Adipocyte (in vitro differentiated cells): ENCODE results near the gene SAFB.
"Not testable (repeated sequence)": the region's sequence is repeated elsewhere in the genome, so short reads cannot be mapped to it uniquely, and the experiment has no call there.

Experiments used
- DNase-seq: peaks from one replicate; pipeline ENCODE4 v3.0.0-alpha.2; 2015; ENCODE audit warnings: low read depth
- H3K27me3 ChIP-seq: replicated peaks from 2 replicates; pipeline ENCODE4 v1.7.0; 2013; ENCODE audit warnings: mild to moderate bottlenecking, low read length, moderate library complexity; ENCODE audit not compliant: control insufficient read depth, insufficient read depth
- H3K36me3 ChIP-seq: 2 replicates; pipeline ENCODE4 v1.7.0; 2013; ENCODE audit warnings: low read length, mild to moderate bottlenecking, moderate library complexity; ENCODE audit not compliant: control insufficient read depth, insufficient read depth, severe bottlenecking
- H3K4me1 ChIP-seq: 2 replicates; pipeline ENCODE4 v1.7.0; 2013; ENCODE audit warnings: mild to moderate bottlenecking, low read length, moderate library complexity; ENCODE audit not compliant: control insufficient read depth, insufficient read depth
- H3K4me3 ChIP-seq: 2 replicates; pipeline ENCODE4 v1.7.0; 2013; ENCODE audit warnings: mild to moderate bottlenecking, low read length, moderate library complexity
- H3K9ac ChIP-seq: 2 replicates; pipeline ENCODE4 v1.7.0; 2013; ENCODE audit warnings: mild to moderate bottlenecking, low read length, moderate library complexity
- H3K9me3 ChIP-seq: 2 replicates; pipeline ENCODE4 v1.7.0; 2013; ENCODE audit warnings: mild to moderate bottlenecking, low read length, moderate library complexity; ENCODE audit not compliant: control insufficient read depth

SAFB gene

GRCh38 chr19:5600797-5601196 is 22.1 kb upstream of the SAFB start:
- Histone ChIP-seq H3K27me3 (no peaks in the 10 kb centered on the region), H3K9ac (no peak overlapping the region), H3K9me3 (no peaks in the 10 kb centered on the region), H3K36me3 (peaks cover 93% of the 10 kb centered on the region), H3K4me3 (no peak overlapping the region), H3K4me1 (peaks cover 2% of the 10 kb centered on the region)
- DNase-seq: no peak

GRCh38 chr19:5603626-5604025 is 19.3 kb upstream of the SAFB start:
- Histone ChIP-seq H3K9me3 (no peaks in the 10 kb centered on the region), H3K4me3 (no peak overlapping the region), H3K36me3 (peaks cover 91% of the 10 kb centered on the region), H3K27me3 (no peaks in the 10 kb centered on the region), H3K9ac (no peak overlapping the region), H3K4me1 (peaks cover 5% of the 10 kb centered on the region)
- DNase-seq: no peak

GRCh38 chr19:5605362-5605761 is 17.5 kb upstream of the SAFB start:
- Histone ChIP-seq H3K36me3 (peaks cover 91% of the 10 kb centered on the region), H3K9ac (no peak overlapping the region), H3K9me3 (no peaks in the 10 kb centered on the region), H3K4me1 (peaks cover 5% of the 10 kb centered on the region), H3K27me3 (no peaks in the 10 kb centered on the region), H3K4me3 (no peak overlapping the region)
- DNase-seq: no peak

GRCh38 chr19:5607318-5608275 is 15.3 kb upstream of the SAFB start:
- no peak overlapping the region for H3K9ac ChIP-seq
- H3K4me3 ChIP-seq: no peak overlapping the region
- no peak for DNase-seq
- no peaks in the 10 kb centered on the region for H3K9me3 ChIP-seq
- peaks cover 90% of the 10 kb centered on the region for H3K36me3 ChIP-seq
- peaks cover 5% of the 10 kb centered on the region for H3K4me1 ChIP-seq
- H3K27me3 ChIP-seq: no peaks in the 10 kb centered on the region

- no peak overlapping the region for H3K4me3 ChIP-seq
- H3K36me3 ChIP-seq: peaks cover 90% of the 10 kb centered on the region
- peaks cover 5% of the 10 kb centered on the region for H3K4me1 ChIP-seq
- no peaks in the 10 kb centered on the region for H3K27me3 ChIP-seq
- no peaks in the 10 kb centered on the region for H3K9me3 ChIP-seq
- DNase-seq: no peak
- H3K9ac ChIP-seq: no peak overlapping the region
These were observed 14.6 kb upstream of the SAFB start for GRCh38 chr19:5608291-5608690.

GRCh38 chr19:5608766-5609165 is 14.1 kb upstream of the SAFB start:
- not testable (repeated sequence) for H3K9me3 ChIP-seq, DNase-seq, H3K27me3 ChIP-seq, H3K9ac ChIP-seq, H3K4me1 ChIP-seq, H3K4me3 ChIP-seq
- peaks cover 90% of the 10 kb centered on the region for H3K36me3 ChIP-seq

GRCh38 chr19:5609881-5610448 is 12.9 kb upstream of the SAFB start:
- Histone ChIP-seq H3K36me3 (peaks cover 90% of the 10 kb centered on the region), H3K4me1 (peaks cover 5% of the 10 kb centered on the region), H3K9me3 (no peaks in the 10 kb centered on the region), H3K4me3 (no peak overlapping the region), H3K9ac (no peak overlapping the region), H3K27me3 (no peaks in the 10 kb centered on the region)
- DNase-seq: no peak

GRCh38 chr19:5612891-5613865 is 9.7 kb upstream of the SAFB start:
- no peaks in the 10 kb centered on the region for H3K4me1 ChIP-seq
- DNase-seq: no peak
- H3K4me3 ChIP-seq: no peak overlapping the region
- H3K27me3 ChIP-seq: no peaks in the 10 kb centered on the region
- peaks cover 86% of the 10 kb centered on the region for H3K36me3 ChIP-seq
- no peaks in the 10 kb centered on the region for H3K9me3 ChIP-seq
- H3K9ac ChIP-seq: no peak overlapping the region

GRCh38 chr19:5615756-5616327 is 7.0 kb upstream of the SAFB start:
- no peak for DNase-seq
- Histone ChIP-seq H3K4me3 (no peak overlapping the region), H3K9me3 (no peaks in the 10 kb centered on the region), H3K27me3 (no peaks in the 10 kb centered on the region), H3K9ac (no peak overlapping the region), H3K36me3 (peaks cover 81% of the 10 kb centered on the region), H3K4me1 (peaks cover 12% of the 10 kb centered on the region)

- H3K9me3 ChIP-seq: no peaks in the 10 kb centered on the region
- no peaks in the 10 kb centered on the region for H3K27me3 ChIP-seq
- H3K9ac ChIP-seq: no peak overlapping the region
- H3K4me1 ChIP-seq: peaks cover 17% of the 10 kb centered on the region
- H3K4me3 ChIP-seq: no peak overlapping the region
- peaks cover 76% of the 10 kb centered on the region for H3K36me3 ChIP-seq
- DNase-seq: no peak
These were observed 5.8 kb upstream of the SAFB start for GRCh38 chr19:5617080-5617479.
